Stimulated activated CD8-positive, alpha-beta memory T cell treated with anti-CD3 and anti-CD28 coated beads, Interleukin-4, amount 100 ng/mL, for 48 hours (primary cell): ENCODE data around the gene CMTM3.
"Not testable (repeated sequence)": the region's sequence is repeated elsewhere in the genome, so short reads cannot be mapped to it uniquely, and the experiment has no call there.

ENCODE experiments used
- DNase-seq: peaks from one replicate; pipeline ENCODE4 v3.0.0-alpha.2; 2020

Gene CMTM3

DNA sequence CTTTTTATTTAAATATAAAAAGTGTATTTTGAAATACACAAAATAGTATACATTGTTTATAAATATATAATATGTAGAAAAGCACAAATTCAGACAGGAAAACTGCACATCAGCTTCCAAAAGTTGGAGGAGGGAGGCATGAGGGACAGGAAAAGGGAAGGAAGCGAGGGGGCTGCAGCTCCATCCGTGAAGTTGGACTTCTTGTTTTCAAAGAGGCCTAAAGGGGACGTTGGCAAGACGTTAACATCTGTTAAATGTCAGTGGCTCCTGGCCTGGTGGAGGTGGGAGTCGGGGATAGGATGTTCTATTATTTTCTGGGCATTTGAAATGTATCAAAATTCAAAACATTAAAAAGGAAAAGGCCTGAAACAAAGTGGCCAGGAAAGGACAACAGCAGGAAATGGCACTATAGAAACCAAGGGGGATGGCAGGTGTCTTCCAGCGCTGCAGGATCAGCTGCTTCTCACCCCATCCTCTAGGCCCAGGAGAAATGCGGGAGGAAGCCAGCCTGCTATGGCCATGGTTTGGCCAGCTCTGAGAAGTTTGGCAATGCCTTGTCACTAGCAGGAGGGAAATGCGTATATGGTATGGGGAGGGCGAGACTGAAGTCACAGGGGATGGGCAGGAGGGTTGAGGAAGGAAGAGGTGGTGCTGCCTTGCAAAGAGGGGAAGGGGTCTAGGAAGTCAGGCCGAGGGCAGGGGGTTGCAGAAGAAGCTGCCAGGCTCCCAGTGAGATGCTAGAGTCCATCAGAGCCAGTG lies 18.8 kb upstream of the CMTM3 start:
- DNase-seq: no peak

GRCh38 chr16:66587881-66588600 lies 16.5 kb upstream of the CMTM3 start:
- DNase-seq: no peak

GRCh38 chr16:66588981-66589713 lies 15.4 kb upstream of the CMTM3 start:
- DNase-seq: peak; percentile 72

- DNase-seq: no peak
These were observed 14.2 kb upstream of the CMTM3 start for GRCh38 chr16:66590322-66590721.

DNA sequence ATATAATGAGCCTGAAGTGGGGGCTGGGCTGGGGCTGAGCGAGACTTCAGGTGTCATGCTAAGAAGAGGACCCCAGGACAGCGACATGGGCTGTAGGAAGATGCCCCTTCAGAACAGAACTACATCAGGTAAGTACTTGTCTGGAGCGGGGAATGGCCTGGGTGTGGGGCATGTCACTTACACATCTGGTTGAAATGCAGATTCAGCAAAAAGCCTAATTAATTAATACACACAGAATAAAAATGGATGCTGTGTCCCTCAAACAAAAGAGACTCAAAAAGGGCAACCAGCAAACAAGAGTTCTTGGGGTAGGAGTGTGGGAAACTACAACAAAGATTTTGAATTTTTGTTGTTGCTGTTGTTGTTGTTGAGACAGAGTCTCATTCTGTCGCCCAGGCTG lies 13.5 kb upstream of the CMTM3 start:
- no peak for DNase-seq

- no peak for DNase-seq
These were observed 12.3 kb upstream of the CMTM3 start for GRCh38 chr16:66592241-66592640.

DNA sequence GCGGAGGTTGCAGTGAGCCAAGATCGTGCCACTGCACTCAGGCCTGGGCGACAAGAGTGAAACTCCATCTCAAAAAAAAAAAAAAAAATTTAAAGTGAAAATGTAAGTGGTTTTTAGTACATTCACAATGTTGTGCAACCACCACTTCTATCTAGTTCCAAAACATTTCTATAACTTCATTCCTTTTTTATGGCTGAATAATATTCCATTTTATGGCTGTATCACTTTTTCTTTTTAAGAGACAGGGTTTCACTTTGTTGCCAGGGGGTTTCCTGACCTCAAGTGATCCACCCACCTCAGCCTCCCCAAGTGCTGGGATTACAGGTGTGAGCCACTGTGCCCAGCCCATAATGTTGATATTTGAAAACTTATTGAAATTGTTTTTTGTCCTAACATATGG lies 11.7 kb upstream of the CMTM3 start:
- DNase-seq: no peak

DNA sequence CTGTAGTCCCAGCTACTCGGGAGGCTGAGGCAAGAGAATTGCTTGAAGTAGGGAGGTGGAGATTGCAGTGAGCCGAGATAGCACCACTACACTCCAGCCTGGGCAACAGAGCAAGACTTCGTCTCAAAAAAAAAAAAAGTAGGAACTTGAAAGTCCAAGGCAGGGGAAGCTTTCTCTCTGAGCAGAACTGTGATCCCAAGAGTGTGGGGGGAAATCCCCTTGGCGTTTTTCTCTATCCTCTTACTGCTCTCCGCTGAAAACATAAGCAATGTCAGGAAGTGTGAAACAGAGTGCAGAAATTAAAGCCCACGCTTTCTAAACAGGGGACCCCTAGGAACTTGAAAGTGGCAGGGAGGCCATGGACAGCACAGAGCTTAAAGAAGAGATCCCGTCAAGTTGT lies 9.8 kb upstream of the CMTM3 start:
- DNase-seq: no peak

DNA sequence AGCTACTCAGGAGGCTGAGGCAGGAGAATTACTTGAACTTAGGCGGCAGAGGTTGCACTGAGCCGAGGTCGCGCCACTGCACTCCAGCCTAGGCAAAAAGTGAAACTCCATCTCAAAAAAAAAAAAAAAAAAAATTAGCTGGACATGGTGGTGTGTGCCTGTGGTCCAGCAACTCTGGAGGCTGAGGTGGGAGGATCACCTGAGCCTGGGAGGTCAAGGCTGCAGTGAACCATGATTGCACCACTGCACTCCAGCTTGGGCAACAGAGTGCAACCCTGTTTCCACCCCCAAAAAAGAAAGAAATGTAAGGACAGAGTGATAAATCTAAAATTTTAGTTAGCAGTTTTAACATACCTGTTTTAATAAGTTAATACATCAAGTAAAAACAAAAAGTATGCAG lies 7.9 kb upstream of the CMTM3 start:
- not testable (repeated sequence) for DNase-seq

- no peak for DNase-seq
These were observed 7.3 kb upstream of the CMTM3 start for GRCh38 chr16:66596986-66597848.

DNA sequence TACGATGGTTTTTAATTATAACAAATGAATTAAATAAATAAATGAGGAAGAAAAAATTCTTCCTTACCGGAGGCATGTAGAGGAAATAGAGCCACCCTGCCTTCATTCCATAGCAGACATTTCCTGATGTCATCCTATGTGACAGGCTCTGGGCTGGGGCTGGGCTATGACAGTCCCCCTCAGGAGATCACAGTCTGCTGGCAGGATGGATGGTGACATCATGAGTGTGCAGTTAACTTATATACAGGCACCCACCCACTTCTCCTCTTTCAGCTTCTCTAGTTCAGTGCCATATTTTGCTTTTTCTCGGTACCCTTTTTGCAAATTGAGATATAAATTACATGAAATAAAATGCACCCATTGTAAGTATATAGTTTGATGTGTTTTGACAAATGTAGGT lies 6.4 kb upstream of the CMTM3 start:
- DNase-seq: no peak

DNA sequence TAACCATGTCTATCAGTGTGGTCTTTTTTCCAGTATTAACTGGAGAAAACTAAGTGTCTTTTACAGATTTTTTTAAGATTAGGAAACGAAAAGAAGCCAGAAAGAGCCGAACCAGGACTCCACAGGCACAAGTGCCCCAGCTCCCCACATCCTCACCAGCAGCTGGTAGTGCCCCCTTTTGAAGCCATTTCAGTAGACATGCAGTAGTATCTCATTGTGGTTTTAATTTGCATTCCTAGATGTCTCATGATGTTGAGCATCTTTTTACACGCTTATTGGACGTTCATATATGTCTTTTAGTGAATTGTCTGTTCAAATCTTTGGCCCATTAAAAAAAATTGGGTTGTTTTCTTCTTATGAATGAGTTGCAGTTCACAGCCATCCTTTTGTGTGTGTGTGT lies 4.8 kb upstream of the CMTM3 start:
- no peak for DNase-seq

- no peak for DNase-seq
These were observed 4.0 kb upstream of the CMTM3 start for GRCh38 chr16:66600477-66600876.

- DNase-seq: no peak
These were observed 3.0 kb upstream of the CMTM3 start for GRCh38 chr16:66601471-66601870.

GRCh38 chr16:66603537-66604375 lies 748 bp upstream of the CMTM3 start:
- DNase-seq: peak; percentile 75

DNA sequence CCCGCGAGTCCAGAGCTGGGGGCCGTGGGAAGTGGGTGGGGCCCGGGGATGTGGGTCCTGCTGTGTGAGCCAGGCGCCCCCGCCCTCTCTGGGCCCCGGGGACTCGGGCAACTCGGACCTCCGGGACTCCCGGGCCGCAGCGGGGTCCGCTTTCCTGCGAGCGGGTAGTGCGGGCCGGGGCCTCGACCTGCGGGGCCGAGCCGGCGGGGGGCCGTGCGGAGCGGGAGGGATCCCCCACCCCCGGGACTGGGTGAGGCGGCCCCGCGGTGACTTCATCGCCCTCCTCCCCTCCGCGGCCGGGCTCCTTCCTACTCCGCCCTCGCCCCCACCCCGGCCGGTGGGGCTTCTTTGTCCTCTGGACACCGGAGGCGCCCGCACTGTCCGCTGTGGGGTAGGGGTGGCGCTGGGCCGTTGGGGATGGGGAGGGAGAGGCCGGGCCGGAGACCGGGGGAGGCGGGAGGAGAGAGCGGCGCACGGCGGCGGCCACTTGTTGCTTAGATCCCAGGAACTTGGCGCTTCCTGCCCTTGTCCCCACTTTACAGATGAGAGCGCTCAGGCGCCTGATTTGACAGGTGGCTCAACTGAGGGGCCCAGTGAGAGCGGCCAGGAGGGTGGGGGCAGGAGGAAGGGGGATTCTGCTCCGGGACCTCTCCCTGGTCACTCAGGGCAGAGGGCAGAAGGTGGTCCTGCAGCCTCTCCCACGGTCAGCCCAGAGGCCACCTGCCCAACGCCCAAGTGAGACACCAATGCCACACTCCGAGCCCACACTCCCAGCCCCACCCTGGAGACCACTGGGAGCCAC lies 874 bp downstream of the CMTM3 start:
- peak; percentile 53 for DNase-seq

GRCh38 chr16:66605979-66606751 lies 1.7 kb downstream of the CMTM3 start:
- DNase-seq: no peak

DNA sequence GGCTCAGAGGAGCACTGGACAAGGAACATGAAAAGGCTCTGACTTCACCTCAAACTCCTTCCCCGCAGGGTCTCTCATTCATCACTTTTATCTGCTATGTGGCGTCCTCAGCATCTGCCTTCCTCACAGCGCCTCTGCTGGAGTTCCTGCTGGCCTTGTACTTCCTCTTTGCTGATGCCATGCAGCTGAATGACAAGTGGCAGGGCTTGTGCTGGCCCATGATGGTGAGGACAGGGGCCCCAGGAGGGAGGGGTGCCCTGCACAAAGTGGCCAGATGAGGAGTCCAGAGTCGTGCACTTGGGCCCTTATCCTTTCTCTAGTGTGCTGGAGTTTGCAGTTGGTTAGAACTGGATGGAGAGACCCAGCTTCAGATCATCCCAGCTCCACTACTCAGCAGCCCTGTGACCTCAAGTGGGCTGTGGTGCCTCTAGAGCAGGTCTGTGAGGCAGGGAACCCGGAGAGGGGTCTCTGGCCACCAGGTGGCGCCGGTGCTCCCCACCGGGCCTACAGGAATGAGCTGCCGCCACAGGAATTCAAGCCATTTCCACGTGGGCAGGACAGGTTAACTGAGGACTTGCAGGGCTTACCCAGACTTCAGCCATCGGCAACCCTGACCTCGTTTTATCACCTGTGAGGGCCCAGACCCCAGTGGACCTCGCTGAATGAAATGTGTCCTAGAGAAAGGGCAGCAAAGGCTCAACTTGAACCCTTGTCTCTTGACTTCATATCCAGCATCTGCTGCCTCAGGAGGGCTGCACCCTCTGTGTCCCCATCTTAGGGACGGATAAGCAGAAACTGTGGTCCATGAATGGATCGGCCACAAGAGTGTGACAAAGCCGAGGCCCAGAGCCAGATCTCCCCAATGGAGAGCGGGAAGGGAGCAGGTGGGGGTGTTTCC lies 4.0 kb downstream of the CMTM3 start:
- DNase-seq: peak; percentile 93

DNA sequence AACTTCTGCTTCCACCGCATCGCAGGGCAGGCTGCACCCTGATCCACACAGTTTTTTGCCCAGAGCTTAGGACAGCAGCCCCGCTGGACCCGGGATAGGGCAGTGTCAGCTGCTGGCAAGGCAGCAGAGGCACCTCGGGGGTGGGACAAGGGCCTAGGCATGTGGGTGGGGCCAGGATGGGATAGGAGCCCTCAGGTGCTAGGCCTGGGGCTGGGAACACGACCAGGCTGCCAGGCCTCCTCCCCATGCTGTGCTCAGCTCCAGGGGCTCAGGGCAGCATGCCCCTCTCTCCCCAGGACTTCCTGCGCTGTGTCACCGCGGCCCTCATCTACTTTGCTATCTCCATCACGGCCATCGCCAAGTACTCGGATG lies 4.6 kb downstream of the CMTM3 start:
- no peak for DNase-seq
